HG03460 (cell line): ENCODE results near the gene SAP25.

Experiments used
- ATAC-seq: cut with Tn5 transposase; IDR thresholded peaks from one replicate; pipeline ENCODE4 v1.9.1; 2021; ENCODE audit not compliant: unreplicated experiment

The SAP25 gene

GRCh38 chr7:100598425-100598824 lies 24.7 kb upstream of the SAP25 start:
- no peak for ATAC-seq

- no peak for ATAC-seq
Observed at GRCh38 chr7:100595188-100595587, 21.5 kb upstream of the SAP25 start.

- no peak for ATAC-seq
Observed at GRCh38 chr7:100591596-100591995, 17.9 kb upstream of the SAP25 start.

DNA sequence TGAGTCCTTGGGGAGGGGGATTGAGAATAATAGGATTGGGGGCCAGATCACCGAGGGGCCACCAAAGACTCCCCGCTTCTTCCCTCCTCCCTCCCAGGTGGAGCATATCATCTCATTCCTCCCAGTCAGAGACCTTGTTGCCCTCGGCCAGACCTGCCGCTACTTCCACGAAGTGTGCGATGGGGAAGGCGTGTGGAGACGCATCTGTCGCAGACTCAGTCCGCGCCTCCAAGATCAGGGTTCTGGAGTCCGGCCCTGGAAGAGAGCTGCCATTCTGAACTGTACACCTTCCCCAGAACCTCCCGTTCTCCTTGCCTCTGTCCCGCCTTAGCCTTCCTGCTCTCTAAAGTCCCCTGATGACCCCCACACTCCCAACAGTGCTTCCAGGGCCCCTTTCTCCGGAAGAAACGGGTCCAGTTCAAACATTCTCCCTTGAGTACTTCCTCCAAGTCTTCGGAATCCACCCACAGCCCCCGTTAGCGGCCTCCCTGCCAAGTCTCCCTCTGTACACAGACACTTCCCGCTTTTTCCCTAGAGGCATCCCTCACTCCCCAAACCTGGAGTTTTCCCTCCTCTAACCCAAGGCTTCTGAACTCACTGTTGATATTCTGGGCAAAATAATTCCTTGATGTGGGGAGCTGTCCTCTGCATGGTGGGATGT lies 16.5 kb upstream of the SAP25 start:
- no peak for ATAC-seq

- ATAC-seq = no peak
Observed at GRCh38 chr7:100589341-100589947, 15.7 kb upstream of the SAP25 start.

DNA sequence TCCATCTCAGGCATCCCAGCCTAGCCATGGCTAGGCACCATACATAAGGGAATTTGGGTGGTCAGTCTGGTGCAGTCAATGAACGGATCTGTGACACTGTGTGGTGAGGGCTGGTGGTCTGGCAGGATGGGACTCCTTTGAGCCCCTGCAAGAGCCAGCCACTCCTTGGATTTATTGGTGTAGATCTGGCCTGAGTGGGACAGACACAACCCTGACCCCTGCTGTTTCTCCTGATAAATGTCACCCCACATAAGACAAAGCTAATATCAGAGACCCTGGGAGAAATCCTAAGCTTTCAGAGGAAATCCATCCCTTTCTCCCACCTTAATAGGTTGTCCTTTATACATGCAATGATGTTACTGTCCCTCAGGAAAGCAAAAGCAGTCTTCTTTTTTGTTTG lies 14.7 kb upstream of the SAP25 start:
- ATAC-seq = no peak

DNA sequence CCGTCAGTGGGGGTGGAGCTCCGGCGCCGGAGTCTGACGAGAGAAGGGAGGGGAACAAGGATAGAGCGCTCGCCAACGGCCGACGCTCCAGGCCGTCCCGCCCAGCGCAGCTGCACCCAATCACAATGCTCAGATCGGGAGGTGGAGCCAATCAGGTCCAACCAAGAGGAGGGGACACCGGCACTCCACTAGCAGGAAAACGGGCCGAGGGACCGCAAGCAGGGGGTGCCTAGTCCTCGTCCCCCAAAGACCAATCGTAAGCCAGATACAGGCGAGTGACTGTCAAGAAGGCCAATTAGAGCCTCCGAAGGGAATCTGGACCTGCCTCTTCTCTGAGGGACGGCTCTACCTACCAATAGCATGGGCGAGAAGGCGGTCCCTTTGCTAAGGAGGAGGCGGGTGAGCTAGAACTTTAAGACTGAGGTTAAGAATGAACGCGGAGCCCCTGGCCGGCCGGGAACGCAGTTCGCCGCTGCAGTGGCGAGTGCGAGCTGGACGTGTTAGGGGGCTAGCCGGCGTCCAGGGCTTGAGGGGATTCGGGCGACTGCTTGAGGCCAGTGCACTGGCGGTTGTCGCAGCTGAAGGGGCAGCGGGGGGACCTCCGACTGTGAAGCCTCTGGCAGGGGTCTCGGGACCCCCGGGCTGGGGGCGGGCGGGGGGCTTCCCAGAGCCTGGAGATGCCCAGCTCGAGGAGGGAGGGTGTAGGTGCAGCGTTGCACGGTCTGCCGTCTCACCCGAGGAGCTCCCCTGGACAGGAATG lies 12.7 kb upstream of the SAP25 start, which contains the start of gene FBXO24:
Gene FBXO24 (plus strand): TSS at position 63 of the 760 bp plus-strand sequence. CDS start 298 bp downstream, at position 361.
- peak; percentile 84 for ATAC-seq

GRCh38 chr7:100585511-100586265 lies 12.0 kb upstream of the SAP25 start, which contains the start of gene LRCH4:
Gene LRCH4, minus strand, starts transcription at chr7:100586129. Its CDS starts 29 bp downstream, at chr7:100586100.
- ATAC-seq = peak; percentile 24

GRCh38 chr7:100584683-100585510 lies 11.2 kb upstream of the SAP25 start:
- ATAC-seq = no peak

- ATAC-seq = no peak
Observed at GRCh38 chr7:100584054-100584682, 10.5 kb upstream of the SAP25 start.

DNA sequence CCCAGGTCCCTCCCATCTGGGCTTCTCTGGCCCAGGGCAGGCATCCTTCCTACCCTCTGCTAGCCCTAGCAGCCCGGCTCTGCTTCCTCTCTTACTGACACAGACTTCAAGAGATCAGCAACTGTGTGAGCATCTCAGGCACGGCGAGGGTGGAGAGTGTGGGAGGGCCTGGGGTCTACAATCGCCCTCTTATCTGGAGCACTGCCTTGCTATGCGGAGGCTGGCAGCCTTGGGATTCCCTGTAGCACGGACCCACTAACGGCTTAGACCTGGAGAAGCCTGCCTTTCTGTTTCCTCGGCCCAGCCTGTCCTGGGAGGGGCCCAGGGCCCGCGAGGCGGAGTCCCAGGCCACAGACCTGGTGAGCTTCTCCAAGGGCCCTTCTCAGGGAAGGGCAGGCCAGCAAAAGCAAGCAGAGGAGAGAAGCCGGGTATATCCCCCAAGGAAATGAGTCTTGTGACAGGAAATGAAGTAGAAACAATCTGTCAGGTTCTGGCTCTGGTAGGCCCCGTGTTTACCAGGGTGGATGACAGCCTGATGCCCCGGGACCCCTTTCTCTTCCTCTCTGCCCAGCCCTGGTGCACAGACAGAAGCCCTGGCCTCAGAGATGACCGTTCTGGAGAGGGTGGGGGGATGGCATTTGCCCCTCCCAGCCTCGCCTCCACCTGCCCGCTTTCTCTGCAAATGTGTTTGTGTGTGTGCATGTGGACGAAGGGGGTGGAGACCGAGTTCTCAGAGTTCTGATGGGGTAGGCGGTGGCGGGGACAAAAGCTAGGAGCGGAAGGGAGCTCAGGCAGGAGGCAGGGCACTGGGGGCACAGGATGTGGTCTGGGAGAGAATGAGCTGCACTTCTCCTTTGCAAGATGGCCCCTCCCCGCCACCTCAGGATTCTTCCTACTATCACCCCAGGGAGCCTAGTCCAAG lies 9.7 kb upstream of the SAP25 start:
- ATAC-seq = no peak

DNA sequence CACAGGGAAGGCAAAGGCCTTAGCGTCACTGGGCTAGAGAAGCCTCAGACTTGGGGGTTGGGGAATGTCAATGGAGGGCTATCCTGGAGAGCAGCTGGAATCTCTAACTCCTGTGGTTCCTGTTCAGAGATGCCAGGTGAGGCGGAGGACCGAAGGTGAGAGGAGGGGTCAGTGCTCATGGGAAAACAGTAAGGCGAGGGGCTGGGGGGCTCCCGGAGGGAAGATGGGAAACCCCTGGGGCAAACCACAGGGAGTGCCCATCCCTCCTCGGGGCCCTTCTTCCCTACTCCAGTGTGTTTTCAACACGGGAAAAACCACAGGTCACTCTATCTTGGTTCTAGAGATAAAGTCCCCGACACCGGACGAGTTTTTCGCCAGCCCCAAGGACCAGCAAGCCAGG lies 8.9 kb upstream of the SAP25 start:
- ATAC-seq = no peak

GRCh38 chr7:100582041-100582579 lies 8.4 kb upstream of the SAP25 start:
- ATAC-seq = no peak

GRCh38 chr7:100580466-100581283 lies 7.0 kb upstream of the SAP25 start:
- ATAC-seq = no peak

- no peak for ATAC-seq
Observed at GRCh38 chr7:100578246-100579183, 4.8 kb upstream of the SAP25 start.

GRCh38 chr7:100577507-100577906 lies 3.8 kb upstream of the SAP25 start:
- ATAC-seq = no peak

- no peak for ATAC-seq
Observed at GRCh38 chr7:100577103-100577502, 3.4 kb upstream of the SAP25 start.
